GM12878 (cell line): ENCODE data around the gene EHD4. TPM values are rescaled to one million over a fixed set of nuclear protein-coding genes. Genes with fewer than 3 reads are reported as not detected.

Source experiments
- ATAC-seq: fragments of 200-7000 bp; cut with Tn5 transposase; 3 replicates; pipeline ENCODE4 v1.9.1; 2020; ENCODE audit warnings: mild to moderate bottlenecking, moderate library complexity
- BruUV-seq: library from RNA; stranded (reverse); fragments of 400-500 nt; replicated peaks from 2 replicates; lab custom pipeline; 2021; lab: Mats Ljungman, UMichigan
- CTCF ChIA-PET: fragments of 300-600 bp; sonication (Branson Sonifier 250); formaldehyde crosslinking; extraction: SDS; loops from one replicate; lab custom pipeline; 2021; ENCODE audit warnings: inconsistent platforms; lab: Yijun Ruan, JAX
- POLR2A ChIA-PET: fragments of 350-600 bp; formaldehyde crosslinking; extraction: SDS; loops from one replicate; lab custom pipeline; 2021; ENCODE audit warnings: inconsistent platforms; lab: Charles Lee
- RAD21 ChIA-PET: fragments of 300-600 bp; sonication (Branson Sonifier 250); formaldehyde crosslinking; loops from one replicate; lab custom pipeline; 2023; ENCODE audit warnings: antibody characterized with exemption; ENCODE audit not compliant: unreplicated experiment; lab: Charles Lee
- SMC1A ChIA-PET: fragments of 300-600 bp; sonication (Branson Sonifier 250); formaldehyde crosslinking; loops from one replicate; lab custom pipeline; 2023; ENCODE audit not compliant: unreplicated experiment, uncharacterized antibody; lab: Charles Lee
- DNase-seq: peaks from one replicate; pipeline ENCODE4 v3.0.0-alpha.2; 2011; ENCODE audit warnings: low read depth, low spot score
- FAIRE-seq: peaks from 3 replicates; lab custom pipeline; 2011; peaks lifted over from hg19 to GRCh38; lab: Jason Lieb, UNC
- H2AFZ ChIP-seq: 2 replicates; pipeline ENCODE4 v1.6.0; 2011; ENCODE audit warnings: low read depth, low read length, control low read depth; ENCODE audit not compliant: control insufficient read depth
- H3K27ac ChIP-seq: 2 replicates; pipeline ENCODE4 v1.5.1; 2011; ENCODE audit warnings: control low read depth; ENCODE audit not compliant: control insufficient read depth, insufficient read depth
- H3K27me3 ChIP-seq, 2 experiments: replicated peaks in 1 of 2; 2 replicates each; pipeline versions ENCODE4 v1.6.0 to v1.6.1; 2011; ENCODE audit warnings: low read length in 1 of 2; ENCODE audit not compliant: control insufficient read depth in 2 of 2, insufficient read depth in 2 of 2
- H3K36me3 ChIP-seq, 2 experiments: 2 replicates each; pipeline ENCODE4 v1.5.1; 2011; ENCODE audit warnings: low read length in 1 of 2; ENCODE audit not compliant: control insufficient read depth in 2 of 2, insufficient read depth in 2 of 2
- H3K4me1 ChIP-seq: 2 replicates; pipeline ENCODE4 v1.6.1; 2011; ENCODE audit warnings: mild to moderate bottlenecking, low read length, moderate library complexity, mixed read lengths; ENCODE audit not compliant: control insufficient read depth, insufficient read depth
- H3K4me2 ChIP-seq: 2 replicates; pipeline ENCODE4 v1.6.0; 2011; ENCODE audit warnings: control low read depth; ENCODE audit not compliant: control insufficient read depth, insufficient read depth
- H3K4me3 ChIP-seq: fragments of 200-600 bp; sonication (generic); 2 replicates; pipeline ENCODE4 v1.5.1; 2016
- H3K79me2 ChIP-seq: 2 replicates; pipeline ENCODE4 v1.6.0; 2011; ENCODE audit warnings: low read length; ENCODE audit not compliant: control insufficient read depth, insufficient read depth
- H3K9ac ChIP-seq: 2 replicates; pipeline ENCODE4 v1.8.0; 2011; ENCODE audit warnings: low read length, control low read depth, mixed read lengths; ENCODE audit not compliant: control insufficient read depth, insufficient read depth
- H3K9me3 ChIP-seq: replicated peaks from 3 replicates; pipeline ENCODE4 v1.5.1; 2011; ENCODE audit warnings: mild to moderate bottlenecking, low read length; ENCODE audit not compliant: control insufficient read depth, insufficient read depth
- H4K20me1 ChIP-seq: 2 replicates; pipeline ENCODE4 v1.6.0; 2011; ENCODE audit not compliant: control insufficient read depth, insufficient read depth
- BACH1 ChIP-seq: fragments of 450-650 bp; IDR thresholded peaks from 2 replicates; pipeline ENCODE4 v1.6.1; 2017; ENCODE audit warnings: mild to moderate bottlenecking, borderline replicate concordance
- BCL11A ChIP-seq: IDR thresholded peaks from 2 replicates; pipeline ENCODE4 v1.6.1; 2011; ENCODE audit warnings: low read depth, low read length
- ETV6 ChIP-seq, 2 experiments: fragments of 450-650 bp in 1 of 2; IDR thresholded peaks in 1 of 2; conservative IDR thresholded peaks in 1 of 2; 2 replicates each; pipeline ENCODE4 v1.6.1; 2014; ENCODE audit warnings: antibody characterized with exemption in 1 of 2, borderline replicate concordance in 1 of 2, low read depth in 1 of 2, mild to moderate bottlenecking in 1 of 2, moderate library complexity in 1 of 2
- KAT2A ChIP-seq: conservative IDR thresholded peaks from 2 replicates; pipeline ENCODE4 v1.6.1; 2011; ENCODE audit warnings: low read depth, low read length; ENCODE audit not compliant: control insufficient read depth
- KDM1A ChIP-seq: fragments of 200-600 bp; sonication (generic); IDR thresholded peaks from 2 replicates; pipeline ENCODE4 v1.6.1; 2016; ENCODE audit warnings: borderline replicate concordance
- MYB ChIP-seq: fragments of 150-350 bp; IDR thresholded peaks from 2 replicates; pipeline ENCODE4 v1.6.1; 2014; ENCODE audit warnings: mild to moderate bottlenecking, low read depth, low read length, borderline replicate concordance
- NBN ChIP-seq: fragments of 450-650 bp; IDR thresholded peaks from 2 replicates; pipeline ENCODE4 v1.6.1; 2016
- NFIC ChIP-seq: IDR thresholded peaks from 2 replicates; pipeline ENCODE4 v1.6.1; 2012; ENCODE audit warnings: low read depth, mild to moderate bottlenecking, inconsistent platforms, low read length, moderate library complexity
- POLR2A ChIP-seq: IDR thresholded peaks from 2 replicates; pipeline ENCODE4 v1.6.1; 2011; ENCODE audit warnings: low read depth, mild to moderate bottlenecking, low read length
- POLR2AphosphoS2 ChIP-seq: IDR thresholded peaks from 2 replicates; pipeline ENCODE4 v1.6.1; 2011; ENCODE audit warnings: low read depth, mild to moderate bottlenecking, low read length, improper control_type of control experiment, moderate library complexity
- SIN3A ChIP-seq: IDR thresholded peaks from 2 replicates; pipeline ENCODE4 v1.6.1; 2012; ENCODE audit warnings: low read depth, low read length, improper control_type of control experiment
- SREBF1 ChIP-seq: IDR thresholded peaks from 2 replicates; pipeline ENCODE4 v1.6.1; 2012; ENCODE audit warnings: mild to moderate bottlenecking, low read length
- STAT1 ChIP-seq: fragments of 450-650 bp; conservative IDR thresholded peaks from 2 replicates; pipeline ENCODE4 v1.6.1; 2014; ENCODE audit warnings: antibody characterized with exemption, mild to moderate bottlenecking
- TARDBP ChIP-seq: IDR thresholded peaks from 2 replicates; pipeline ENCODE4 v1.6.1; 2016; ENCODE audit warnings: borderline replicate concordance
- YBX1 ChIP-seq: fragments of 450-650 bp; IDR thresholded peaks from 2 replicates; pipeline ENCODE4 v1.6.1; 2016; ENCODE audit warnings: antibody characterized with exemption
- WGBS: methylation state at CpG from one replicate; pipeline ENCODE4 v1.1.6; 2016; ENCODE audit warnings: low lambda C conversion rate; ENCODE audit not compliant: insufficient replicate concordance, insufficient coverage; ENCODE audit errors: missing lambda C conversion rate; 5-methylcytosine and 5-hydroxymethylcytosine counted together
- in situ Hi-C: fragments of 300-500 bp; cut with MboI; formaldehyde crosslinking; loops from 9 replicates; pipeline ENCODE4 v1.14.3; 2018; ENCODE audit warnings: mixed read lengths
- intact Hi-C: fragments of 100-400 bp; cut with micrococcal nuclease; formaldehyde crosslinking; loops from one replicate; pipeline ENCODE4 v1.14.2; 2022; ENCODE audit not compliant: unreplicated experiment
- polyA plus RNA-seq, 11 experiments: library from polyadenylated mRNA; depleted of rRNA in 4 of 11; unstranded in 6 of 11; stranded (reverse) in 5 of 11; fragments of >200 nt; fragmentation: Nextera tagmentation in 4 of 11; fragmentation: Illumina TruSeq in 1 of 11; extraction: Ambion mirVana in 4 of 11; extraction: Trizol in 1 of 11; gene quantifications; 1 replicate in 1 of 11; 2 replicates in 10 of 11; pipeline versions ENCODE4 v1.2.1 to v1.2.3, GENCODE V29; 2011 to 2016; ENCODE audit warnings: inconsistent platforms in 2 of 11, missing spikeins in 2 of 11, low read depth in 1 of 11
- total RNA-seq, 4 experiments: library from RNA; depleted of rRNA in 3 of 4; stranded (reverse); fragments of >200 nt in 3 of 4; fragmentation: Illumina TruSeq in 1 of 4; extraction: Trizol in 1 of 4; gene quantifications; 2 replicates each; pipeline versions ENCODE4 v1.2.1 to v1.2.3, GENCODE V29; 2013 to 2021
- TF ChIP-seq, protein P1 (sequence below): IDR thresholded peaks from 2 replicates; pipeline ENCODE4 v1.6.1; 2011; ENCODE audit warnings: low read depth, low read length, improper control_type of control experiment, borderline replicate concordance

EHD4 gene
- total and polyA plus RNA-seq, 10 of the 15 experiments (the other 5 are each of a cell fraction or from before 2014, with no cell fraction given): 4.2 to 62.9 (median 44.7) TPM

DNA sequence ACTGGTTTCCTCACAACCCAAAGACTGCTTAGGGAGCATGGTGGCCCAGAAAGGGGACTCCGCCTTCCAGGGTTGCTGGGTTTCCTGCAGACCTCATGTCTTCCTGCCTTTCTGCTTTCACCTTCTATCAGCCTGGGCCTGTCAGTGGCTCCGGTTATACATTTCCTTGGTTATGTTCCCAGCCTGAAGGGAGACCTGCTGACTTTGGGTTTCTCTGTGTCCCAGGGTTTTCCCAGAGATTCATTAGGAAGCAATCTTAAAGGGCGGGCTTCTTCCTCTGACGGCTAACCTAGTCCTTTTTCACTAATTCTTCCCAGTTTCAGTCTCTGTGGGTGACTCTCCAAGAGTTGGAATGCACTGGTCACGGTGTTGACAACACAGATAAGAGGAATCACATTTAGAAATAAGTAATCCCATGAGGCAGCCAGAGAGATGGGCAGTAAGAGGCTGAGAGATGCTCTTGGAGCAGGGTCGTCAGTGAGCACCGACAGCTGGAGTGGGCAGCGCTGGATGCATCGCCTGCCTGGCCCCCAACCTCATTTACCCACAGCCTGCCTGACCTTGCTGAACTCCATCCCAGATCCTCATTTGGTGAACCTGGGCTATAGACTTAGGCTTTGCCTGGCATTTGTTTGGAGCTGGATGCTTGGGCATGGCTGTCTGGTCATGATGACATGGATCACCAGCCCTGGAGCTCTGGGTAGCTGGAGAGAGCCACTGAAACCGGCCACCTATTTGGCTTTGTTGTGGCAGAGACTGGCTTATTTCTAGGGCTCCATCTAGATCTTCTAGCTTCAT, 10.0 kb upstream of the EHD4 start:
- H2AFZ ChIP-seq: no peak overlapping the region
- DNase-seq (no peak), FAIRE-seq (no peak), ATAC-seq (no peak)
- intact Hi-C loops: no loop called here
- no peaks in the 10 kb centered on the region for H4K20me1 ChIP-seq
- POLR2A ChIA-PET: interaction anchor here (0.9 kb wide), 1 partner anchor 10 kb away, joined by 5 read pairs; the partner anchor contains the start of gene EHD4
- H3K79me2 ChIP-seq: no peaks in the 10 kb centered on the region
- in situ Hi-C loops: no loop called here
- WGBS: 51% methylated on average over 10 of the region's 10 CpGs
- CTCF ChIA-PET: interaction anchor here (0.7 to 1.6 kb wide), 3 partner anchors 10 to 114 kb away, joined by 3 to 7 read pairs (median 3); partner anchors contain the start of gene EHD4
- H3K27ac ChIP-seq: no peak overlapping the region
- SMC1A ChIA-PET: interaction anchor here (0.9 kb wide), 1 partner anchor 18 kb away, joined by 3 read pairs; no protein-coding TSS in a partner anchor
- H3K4me2 ChIP-seq: no peak overlapping the region
- no peak overlapping the region for H3K9ac ChIP-seq
- RAD21 ChIA-PET: interaction anchor here (1.0 kb wide), 1 partner anchor 10 kb away, joined by 4 read pairs; the partner anchor contains the start of gene EHD4
- no peak overlapping the region for H3K4me3 ChIP-seq
- H3K9me3 ChIP-seq: no peaks in the 10 kb centered on the region
- H3K4me1 ChIP-seq: no peaks in the 10 kb centered on the region
- BruUV-seq: no TSS peak
- no peaks in the 10 kb centered on the region for H3K36me3 ChIP-seq
- TF ChIP-seq YBX1 (no peak), BACH1 (no peak)
- H3K27me3 ChIP-seq: peaks cover 0 to 2% of the 10 kb centered on the region in 2 experiments; a peak in 2 of 4 replicates

DNA sequence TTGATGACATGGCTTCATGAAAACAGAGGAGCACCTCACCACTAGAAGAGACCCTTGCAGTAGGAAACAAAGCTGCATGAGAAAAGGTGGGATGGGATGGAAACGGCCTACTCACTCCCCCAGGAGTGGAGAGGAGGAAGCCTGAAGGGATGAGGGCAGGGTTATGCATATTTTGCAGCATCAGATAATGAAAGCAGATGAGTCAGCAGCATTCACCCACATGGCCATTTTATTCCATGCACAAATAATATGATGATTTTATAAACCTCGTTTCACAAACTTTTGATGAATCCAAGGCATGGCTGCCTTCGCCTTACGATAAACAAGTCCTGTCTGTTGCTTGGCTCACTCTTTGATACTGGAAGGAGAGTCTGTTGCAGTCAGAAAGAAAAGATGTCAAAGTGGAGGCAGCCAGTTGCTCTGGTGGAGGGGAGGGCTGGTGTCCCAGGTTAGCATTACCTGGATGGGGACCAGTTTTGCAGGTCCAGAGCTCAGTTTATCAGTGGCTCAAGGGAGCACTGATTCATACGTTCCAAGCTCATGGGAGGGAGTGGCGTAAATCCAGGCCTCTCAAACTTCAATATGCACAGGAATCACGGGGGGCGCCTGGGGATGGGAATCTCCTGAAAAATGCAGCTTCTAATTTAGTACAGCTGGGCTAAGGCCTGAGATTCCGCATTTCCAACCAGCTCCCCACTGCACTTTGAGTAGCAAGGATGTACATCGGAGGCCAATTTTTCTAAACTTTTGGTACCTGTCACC, 9.2 kb upstream of the EHD4 start:
- H3K79me2 ChIP-seq: no peaks in the 10 kb centered on the region
- H3K4me3 ChIP-seq: no peak overlapping the region
- DNase-seq (no peak), ATAC-seq (no peak), FAIRE-seq (no peak)
- H3K4me1 ChIP-seq: no peaks in the 10 kb centered on the region
- SMC1A ChIA-PET: interaction anchor here (0.7 kb wide), 1 partner anchor 9 kb away, joined by 3 read pairs; no protein-coding TSS in a partner anchor
- no peak overlapping the region for H2AFZ ChIP-seq
- BruUV-seq: no TSS peak
- RAD21 ChIA-PET: interaction anchor here (1.0 kb wide), 1 partner anchor 9 kb away, joined by 4 read pairs; the partner anchor contains the start of gene EHD4
- no peak overlapping the region for H3K27ac ChIP-seq
- H3K36me3 ChIP-seq: no peaks in the 10 kb centered on the region
- H3K9me3 ChIP-seq: no peaks in the 10 kb centered on the region
- H3K27me3 ChIP-seq: peaks cover 0 to 2% of the 10 kb centered on the region in 2 experiments; a peak in 2 of 4 replicates
- 51% methylated on average over 10 of the region's 10 CpGs for WGBS
- CTCF ChIA-PET: interaction anchor here (1.1 to 1.5 kb wide), 2 partner anchors 9 to 77 kb away, joined by 3 read pairs; partner anchors contain the start of gene EHD4
- POLR2A ChIA-PET: interaction anchor here (0.9 kb wide), 1 partner anchor 9 kb away, joined by 5 read pairs; the partner anchor contains the start of gene EHD4
- intact Hi-C loops: no loop called here
- no peaks in the 10 kb centered on the region for H4K20me1 ChIP-seq
- H3K9ac ChIP-seq: no peak overlapping the region
- H3K4me2 ChIP-seq: no peak overlapping the region
- in situ Hi-C loops: no loop called here
- no peak for TF ChIP-seq POLR2A
- no peak for TF ChIP-seq BCL11A
- no peak for TF ChIP-seq ETV6 (conservative IDR thresholded peaks at IDR 0.05 in 1 of 2, IDR thresholded peaks at IDR 0.05 in 1 of 2; ENCODE audit: borderline replicate concordance in 1 of 2, low read depth in 1 of 2)
- TF ChIP-seq SIN3A: no peak
- TF ChIP-seq NFIC: no peak
- TF ChIP-seq KAT2A: no peak
- TF ChIP-seq POLR2AphosphoS2: no peak
- TF ChIP-seq, protein P1, sequence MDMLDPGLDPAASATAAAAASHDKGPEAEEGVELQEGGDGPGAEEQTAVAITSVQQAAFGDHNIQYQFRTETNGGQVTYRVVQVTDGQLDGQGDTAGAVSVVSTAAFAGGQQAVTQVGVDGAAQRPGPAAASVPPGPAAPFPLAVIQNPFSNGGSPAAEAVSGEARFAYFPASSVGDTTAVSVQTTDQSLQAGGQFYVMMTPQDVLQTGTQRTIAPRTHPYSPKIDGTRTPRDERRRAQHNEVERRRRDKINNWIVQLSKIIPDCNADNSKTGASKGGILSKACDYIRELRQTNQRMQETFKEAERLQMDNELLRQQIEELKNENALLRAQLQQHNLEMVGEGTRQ: no peak
- no peak for TF ChIP-seq NBN
- TF ChIP-seq MYB: no peak
- no peak for TF ChIP-seq TARDBP
- no peak for TF ChIP-seq STAT1
- TF ChIP-seq SREBF1: no peak
- TF ChIP-seq KDM1A: no peak
